GM12801 (cell line): ENCODE results near the gene HEATR3.

Experiments used
- TF ChIP-seq, protein P1 (sequence below): IDR thresholded peaks from one replicate; pipeline ENCODE4 v1.5.1; 2011; ENCODE audit warnings: control low read depth; ENCODE audit not compliant: insufficient read length; ENCODE audit errors: extremely low read depth

Gene HEATR3

DNA sequence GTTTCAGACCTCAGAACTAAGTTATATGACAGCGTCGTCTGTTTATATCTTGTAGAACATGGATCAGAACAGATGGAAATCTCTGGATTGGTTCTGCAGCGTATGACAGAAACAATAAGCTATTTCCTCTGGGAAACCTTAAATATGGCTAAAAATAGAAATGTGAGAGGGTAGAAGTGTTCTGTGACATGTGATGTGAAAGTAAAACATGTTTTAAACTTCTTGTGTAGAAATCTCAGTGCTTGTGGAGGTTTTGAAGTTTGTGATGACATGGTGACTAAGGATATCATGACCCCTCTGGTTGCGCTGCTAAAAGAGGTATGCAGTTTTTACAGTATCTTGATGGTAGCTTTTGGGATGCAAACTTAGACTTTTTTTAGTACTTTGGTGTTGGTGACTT lies 2.8 kb downstream of the HEATR3 start:
- TF ChIP-seq, protein P1, sequence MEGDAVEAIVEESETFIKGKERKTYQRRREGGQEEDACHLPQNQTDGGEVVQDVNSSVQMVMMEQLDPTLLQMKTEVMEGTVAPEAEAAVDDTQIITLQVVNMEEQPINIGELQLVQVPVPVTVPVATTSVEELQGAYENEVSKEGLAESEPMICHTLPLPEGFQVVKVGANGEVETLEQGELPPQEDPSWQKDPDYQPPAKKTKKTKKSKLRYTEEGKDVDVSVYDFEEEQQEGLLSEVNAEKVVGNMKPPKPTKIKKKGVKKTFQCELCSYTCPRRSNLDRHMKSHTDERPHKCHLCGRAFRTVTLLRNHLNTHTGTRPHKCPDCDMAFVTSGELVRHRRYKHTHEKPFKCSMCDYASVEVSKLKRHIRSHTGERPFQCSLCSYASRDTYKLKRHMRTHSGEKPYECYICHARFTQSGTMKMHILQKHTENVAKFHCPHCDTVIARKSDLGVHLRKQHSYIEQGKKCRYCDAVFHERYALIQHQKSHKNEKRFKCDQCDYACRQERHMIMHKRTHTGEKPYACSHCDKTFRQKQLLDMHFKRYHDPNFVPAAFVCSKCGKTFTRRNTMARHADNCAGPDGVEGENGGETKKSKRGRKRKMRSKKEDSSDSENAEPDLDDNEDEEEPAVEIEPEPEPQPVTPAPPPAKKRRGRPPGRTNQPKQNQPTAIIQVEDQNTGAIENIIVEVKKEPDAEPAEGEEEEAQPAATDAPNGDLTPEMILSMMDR, result no peak

DNA sequence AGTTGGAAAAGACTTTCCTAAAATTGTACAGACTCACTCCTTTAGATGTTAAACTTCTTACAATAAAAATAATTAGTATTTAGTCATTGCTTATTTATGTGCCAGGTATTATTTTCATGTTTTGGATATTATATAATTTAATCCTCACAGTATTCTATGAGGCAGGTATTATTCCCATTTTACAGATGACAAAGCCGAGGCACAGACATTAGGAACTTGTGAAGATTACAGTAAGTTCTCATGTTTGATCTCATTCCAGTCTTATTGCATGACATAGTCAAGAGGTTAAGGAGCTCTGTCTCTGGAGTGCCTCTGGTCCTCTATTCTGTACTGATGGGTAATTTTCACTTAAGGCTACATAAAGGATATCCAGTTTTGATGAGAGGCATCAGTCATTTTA lies 3.3 kb downstream of the HEATR3 start:
- TF ChIP-seq, protein P1, result no peak

DNA sequence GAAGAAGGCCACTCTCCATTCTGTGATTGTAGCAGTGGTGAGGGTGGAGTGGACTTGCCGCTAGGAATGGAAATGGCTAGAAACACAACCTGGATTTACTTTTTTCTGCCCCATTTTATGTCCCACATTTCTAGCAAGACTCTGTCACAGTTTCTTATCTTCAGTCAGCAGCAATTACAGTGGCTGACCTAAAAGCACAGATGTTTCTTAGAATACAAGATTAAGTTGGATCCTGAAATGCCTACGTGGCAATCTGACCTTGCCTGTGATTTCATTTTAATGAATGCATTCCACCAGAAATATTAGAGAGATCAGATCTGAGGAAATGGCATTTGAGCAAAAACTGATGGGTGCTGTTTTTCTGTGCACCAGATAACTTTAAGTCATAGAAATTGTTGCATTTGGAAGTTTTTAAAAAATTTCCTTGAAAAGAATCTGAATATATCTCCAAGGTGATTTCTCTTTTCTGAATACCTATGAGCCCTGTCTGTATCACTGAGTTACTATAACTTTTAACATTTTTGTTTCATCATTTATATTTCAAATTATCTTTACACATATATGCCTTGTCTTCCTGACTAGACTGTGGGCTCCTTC lies 5.4 kb downstream of the HEATR3 start:
- TF ChIP-seq, protein P1, result no peak

DNA sequence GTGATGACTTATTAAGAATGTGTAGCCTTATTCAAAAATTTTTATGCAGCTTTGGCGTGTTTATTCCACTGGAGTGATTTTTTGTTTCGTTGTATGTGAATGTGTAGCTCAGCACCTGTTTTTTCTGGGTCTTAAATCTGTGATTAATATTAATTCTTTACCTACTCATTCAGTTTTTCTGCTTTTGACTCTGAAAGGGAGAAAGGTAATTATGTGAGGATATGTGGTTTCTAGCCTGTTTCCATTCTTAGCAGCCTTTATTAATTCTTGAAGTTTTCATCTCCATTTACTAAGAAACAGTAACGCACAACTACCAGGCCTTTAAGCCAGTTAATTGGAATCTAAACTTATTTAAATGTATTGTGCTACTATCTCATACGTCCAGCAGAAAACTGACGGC lies 7.0 kb downstream of the HEATR3 start:
- TF ChIP-seq, protein P1, result no peak

DNA sequence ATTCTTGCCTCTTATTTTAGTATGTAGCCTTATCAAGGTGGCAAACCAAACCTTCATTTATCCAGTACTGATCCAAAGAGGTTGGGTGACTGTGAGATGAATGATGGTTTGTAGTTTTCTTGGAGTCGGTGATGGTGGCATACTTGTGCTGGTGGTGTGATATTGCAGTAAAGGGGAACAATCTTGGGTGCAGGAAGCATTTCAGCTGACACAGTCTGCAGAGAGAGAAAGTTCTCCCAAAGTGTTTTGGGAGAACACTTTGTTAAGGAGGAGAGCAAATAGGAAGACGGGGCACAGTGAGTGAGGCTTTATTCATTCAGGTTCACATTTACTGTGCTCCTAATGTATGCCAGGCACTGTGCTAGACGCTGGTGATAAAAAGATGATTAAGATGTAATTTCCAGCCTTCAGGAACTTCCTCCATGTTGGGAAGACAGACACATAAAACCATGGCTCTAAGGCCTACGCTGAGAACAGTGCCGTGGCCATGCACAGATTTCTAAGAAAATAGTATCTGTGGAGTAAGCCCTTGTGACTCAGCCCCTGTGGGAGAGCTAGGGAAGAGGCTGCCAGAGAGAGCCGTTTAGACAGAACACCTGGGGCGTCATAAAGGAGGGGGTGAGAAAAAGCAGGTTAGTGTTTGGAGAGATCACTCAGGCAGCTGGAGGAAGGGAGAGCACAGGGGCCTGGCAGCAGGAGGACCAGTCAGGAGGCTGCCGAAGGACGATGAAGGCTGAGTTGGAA lies 13.8 kb downstream of the HEATR3 start:
- TF ChIP-seq, protein P1, result no peak

DNA sequence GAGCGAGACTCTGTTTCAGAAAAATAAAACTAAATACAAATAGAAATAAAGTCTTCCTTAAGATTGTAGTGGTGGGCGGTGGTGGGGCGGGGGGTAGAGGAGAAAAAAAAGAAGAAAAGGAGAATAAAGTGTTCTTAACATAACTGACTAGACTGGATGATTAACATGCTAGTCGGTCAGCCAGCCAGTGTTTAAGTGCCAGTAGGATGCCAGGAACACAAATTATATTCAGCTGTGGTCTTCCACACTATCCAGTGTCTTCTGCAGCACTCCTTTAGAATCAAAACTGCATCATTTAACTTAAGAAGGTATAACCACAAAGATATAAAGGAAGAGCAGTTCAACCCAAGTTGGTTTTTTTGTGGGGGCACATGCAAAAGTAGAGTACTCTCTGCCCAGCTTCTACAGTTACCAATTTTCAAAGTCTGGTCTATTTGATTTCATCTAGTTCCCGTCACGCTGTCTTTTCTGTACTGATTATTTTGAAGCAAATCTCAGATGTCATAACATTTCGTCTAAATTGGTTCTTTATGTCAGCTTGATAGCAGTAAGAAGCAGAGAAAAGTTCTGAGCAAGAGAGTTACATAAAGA lies 15.8 kb downstream of the HEATR3 start:
- TF ChIP-seq, protein P1, result no peak

DNA sequence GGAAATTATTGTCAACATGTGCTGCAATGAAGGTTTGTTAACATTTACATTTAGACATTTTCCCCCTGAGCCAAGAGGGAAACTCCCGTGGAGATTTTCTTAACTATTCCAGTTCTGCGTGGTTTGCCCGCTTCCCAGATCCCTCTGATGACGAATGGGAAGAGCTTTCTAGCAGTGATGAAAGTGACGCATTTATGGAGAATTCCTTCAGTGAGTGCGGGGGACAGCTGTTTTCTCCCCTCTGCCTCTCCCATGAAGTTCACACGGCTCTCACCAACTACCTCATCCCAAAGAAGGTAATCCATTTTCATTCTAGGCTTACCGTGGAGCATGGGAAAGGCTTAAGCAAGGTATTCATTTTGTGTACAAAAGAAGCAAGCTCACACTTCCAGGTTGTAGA lies 18.2 kb downstream of the HEATR3 start:
- TF ChIP-seq, protein P1, result no peak
